HL-60 (cell line): Measurements from ENCODE around the gene DPP10.

Experiments
- DNase-seq, 2 experiments: peaks; one replicate each; pipeline ENCODE4 v3.0.0-alpha.2; 2010 to 2020; ENCODE audit warnings: low read depth in 1 of 2, low spot score in 1 of 2
- H3K27ac ChIP-seq: fragments of 250-450 bp; sonication (Bioruptor Pico); replicated peaks from 2 replicates; pipeline ENCODE4 v1.5.1; 2020; ENCODE audit warnings: mild to moderate bottlenecking, moderate library complexity
- H3K27me3 ChIP-seq: fragments of 250-450 bp; sonication (Bioruptor Pico); 2 replicates; pipeline ENCODE4 v1.5.1; 2021; ENCODE audit warnings: mild to moderate bottlenecking, moderate library complexity; ENCODE audit not compliant: insufficient read depth, poor library complexity, severe bottlenecking
- H3K4me3 ChIP-seq: replicated peaks from 2 replicates; pipeline ENCODE4 v1.5.1; 2011; ENCODE audit warnings: mild to moderate bottlenecking, control low read depth, low read length; ENCODE audit not compliant: insufficient read depth
- GABPA ChIP-seq: IDR thresholded peaks from 2 replicates; pipeline ENCODE4 v1.6.1; 2012; ENCODE audit warnings: low read depth
- POLR2AphosphoS5 ChIP-seq: IDR thresholded peaks from 2 replicates; pipeline ENCODE4 v1.6.1; 2012; ENCODE audit warnings: low read depth
- SPI1 ChIP-seq: IDR thresholded peaks from 2 replicates; pipeline ENCODE4 v1.6.1; 2012; ENCODE audit warnings: low read depth, mild to moderate bottlenecking, borderline replicate concordance
- TF ChIP-seq, protein P1 (sequence below): IDR thresholded peaks from 2 replicates; pipeline ENCODE4 v1.6.1; 2012; ENCODE audit warnings: low read depth; ENCODE audit not compliant: insufficient replicate concordance
- TF ChIP-seq, protein P2 (sequence below): IDR thresholded peaks from one replicate; pipeline ENCODE4 v1.5.1; 2011; ENCODE audit warnings: low read length, control low read depth, inconsistent platforms; ENCODE audit not compliant: insufficient read depth

DPP10 gene

DNA sequence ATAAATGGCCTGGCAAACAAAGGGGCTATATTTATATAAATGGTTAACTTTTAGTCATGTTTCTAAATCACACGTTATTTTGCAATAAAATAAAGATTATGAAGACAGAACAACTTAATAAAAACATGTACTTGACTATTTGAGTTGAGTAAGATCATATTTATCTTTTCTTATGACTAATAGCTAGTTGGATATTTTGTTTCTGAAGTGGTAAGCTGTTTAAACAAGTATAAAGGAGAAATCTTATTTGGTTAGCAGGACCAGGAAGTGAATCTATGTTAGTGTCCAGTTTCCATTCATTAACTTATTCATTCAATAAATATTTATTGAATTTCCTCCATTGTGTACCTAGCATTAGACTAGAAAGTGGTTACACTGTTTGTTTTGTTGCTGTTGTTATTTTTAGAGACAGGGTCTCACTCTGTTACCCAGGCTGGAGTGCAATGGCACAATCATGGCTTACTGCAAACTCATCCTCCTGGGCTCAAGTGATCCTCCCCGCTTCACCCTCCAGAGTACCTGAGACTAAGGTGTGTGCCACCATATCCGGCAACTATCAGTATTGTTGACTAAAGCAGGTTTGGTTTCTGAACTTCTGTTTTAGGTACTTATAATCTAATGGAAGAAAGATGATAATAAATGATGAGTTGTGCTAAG is 312.6 kb downstream of the DPP10 start:
- TF ChIP-seq, protein P1, sequence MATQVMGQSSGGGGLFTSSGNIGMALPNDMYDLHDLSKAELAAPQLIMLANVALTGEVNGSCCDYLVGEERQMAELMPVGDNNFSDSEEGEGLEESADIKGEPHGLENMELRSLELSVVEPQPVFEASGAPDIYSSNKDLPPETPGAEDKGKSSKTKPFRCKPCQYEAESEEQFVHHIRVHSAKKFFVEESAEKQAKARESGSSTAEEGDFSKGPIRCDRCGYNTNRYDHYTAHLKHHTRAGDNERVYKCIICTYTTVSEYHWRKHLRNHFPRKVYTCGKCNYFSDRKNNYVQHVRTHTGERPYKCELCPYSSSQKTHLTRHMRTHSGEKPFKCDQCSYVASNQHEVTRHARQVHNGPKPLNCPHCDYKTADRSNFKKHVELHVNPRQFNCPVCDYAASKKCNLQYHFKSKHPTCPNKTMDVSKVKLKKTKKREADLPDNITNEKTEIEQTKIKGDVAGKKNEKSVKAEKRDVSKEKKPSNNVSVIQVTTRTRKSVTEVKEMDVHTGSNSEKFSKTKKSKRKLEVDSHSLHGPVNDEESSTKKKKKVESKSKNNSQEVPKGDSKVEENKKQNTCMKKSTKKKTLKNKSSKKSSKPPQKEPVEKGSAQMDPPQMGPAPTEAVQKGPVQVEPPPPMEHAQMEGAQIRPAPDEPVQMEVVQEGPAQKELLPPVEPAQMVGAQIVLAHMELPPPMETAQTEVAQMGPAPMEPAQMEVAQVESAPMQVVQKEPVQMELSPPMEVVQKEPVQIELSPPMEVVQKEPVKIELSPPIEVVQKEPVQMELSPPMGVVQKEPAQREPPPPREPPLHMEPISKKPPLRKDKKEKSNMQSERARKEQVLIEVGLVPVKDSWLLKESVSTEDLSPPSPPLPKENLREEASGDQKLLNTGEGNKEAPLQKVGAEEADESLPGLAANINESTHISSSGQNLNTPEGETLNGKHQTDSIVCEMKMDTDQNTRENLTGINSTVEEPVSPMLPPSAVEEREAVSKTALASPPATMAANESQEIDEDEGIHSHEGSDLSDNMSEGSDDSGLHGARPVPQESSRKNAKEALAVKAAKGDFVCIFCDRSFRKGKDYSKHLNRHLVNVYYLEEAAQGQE: no peak
- TF ChIP-seq SPI1: no peak
- TF ChIP-seq GABPA: no peak
- TF ChIP-seq, protein P2, sequence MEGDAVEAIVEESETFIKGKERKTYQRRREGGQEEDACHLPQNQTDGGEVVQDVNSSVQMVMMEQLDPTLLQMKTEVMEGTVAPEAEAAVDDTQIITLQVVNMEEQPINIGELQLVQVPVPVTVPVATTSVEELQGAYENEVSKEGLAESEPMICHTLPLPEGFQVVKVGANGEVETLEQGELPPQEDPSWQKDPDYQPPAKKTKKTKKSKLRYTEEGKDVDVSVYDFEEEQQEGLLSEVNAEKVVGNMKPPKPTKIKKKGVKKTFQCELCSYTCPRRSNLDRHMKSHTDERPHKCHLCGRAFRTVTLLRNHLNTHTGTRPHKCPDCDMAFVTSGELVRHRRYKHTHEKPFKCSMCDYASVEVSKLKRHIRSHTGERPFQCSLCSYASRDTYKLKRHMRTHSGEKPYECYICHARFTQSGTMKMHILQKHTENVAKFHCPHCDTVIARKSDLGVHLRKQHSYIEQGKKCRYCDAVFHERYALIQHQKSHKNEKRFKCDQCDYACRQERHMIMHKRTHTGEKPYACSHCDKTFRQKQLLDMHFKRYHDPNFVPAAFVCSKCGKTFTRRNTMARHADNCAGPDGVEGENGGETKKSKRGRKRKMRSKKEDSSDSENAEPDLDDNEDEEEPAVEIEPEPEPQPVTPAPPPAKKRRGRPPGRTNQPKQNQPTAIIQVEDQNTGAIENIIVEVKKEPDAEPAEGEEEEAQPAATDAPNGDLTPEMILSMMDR: no peak
- no peak for TF ChIP-seq POLR2AphosphoS5
- no peaks in the 10 kb centered on the region for H3K27me3 ChIP-seq
- DNase-seq: no peak
- H3K27ac ChIP-seq: no peak overlapping the region
- H3K4me3 ChIP-seq: no peak overlapping the region

DNA sequence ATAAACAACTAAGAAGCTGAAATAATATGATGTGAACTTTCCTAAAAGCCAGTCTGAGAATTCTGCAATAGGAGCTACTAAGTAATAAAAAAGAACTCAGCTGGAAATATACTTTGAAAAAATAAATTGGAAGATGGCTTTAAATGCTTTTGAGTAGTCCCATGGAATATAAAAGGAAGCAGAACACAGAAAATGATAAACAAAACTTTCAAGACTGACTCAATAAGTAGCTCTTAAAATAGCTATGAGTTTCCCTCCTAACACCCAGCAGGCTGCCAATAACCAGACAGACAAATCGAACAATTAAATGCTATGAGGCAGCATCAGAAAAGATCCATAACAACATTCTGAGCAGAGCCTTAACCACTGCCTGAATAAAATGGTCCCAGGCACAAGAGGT is 319.9 kb downstream of the DPP10 start:
- TF ChIP-seq GABPA (no peak), POLR2AphosphoS5 (no peak)
- TF ChIP-seq, protein P1: no peak
- no peaks in the 10 kb centered on the region for H3K27me3 ChIP-seq
- no peak overlapping the region for H3K27ac ChIP-seq
- H3K4me3 ChIP-seq: no peak overlapping the region
- DNase-seq: no peak

DNA sequence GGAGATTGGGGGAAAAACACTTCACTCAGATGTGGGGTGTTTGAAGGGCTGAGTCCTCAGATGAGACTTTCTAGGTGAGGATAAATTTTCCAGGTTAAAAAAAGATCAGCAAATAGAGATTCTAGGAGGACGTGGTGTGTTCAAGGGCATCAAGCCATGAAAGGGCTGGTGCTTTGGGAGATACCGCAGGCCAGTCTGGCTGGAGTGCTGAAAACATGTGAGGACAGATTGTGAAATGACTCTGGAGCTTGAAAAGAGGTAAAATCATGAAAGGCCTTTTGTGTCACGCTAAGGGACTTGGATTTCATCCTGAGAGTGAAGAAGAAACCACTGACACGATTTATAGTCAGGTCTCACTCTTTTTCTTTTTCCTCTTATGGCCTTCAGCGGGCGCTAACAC is 320.5 kb downstream of the DPP10 start:
- H3K27ac ChIP-seq: no peak overlapping the region
- no peak for DNase-seq
- TF ChIP-seq, protein P2: no peak
- no peak for TF ChIP-seq GABPA
- TF ChIP-seq SPI1: no peak
- no peak for TF ChIP-seq POLR2AphosphoS5
- TF ChIP-seq, protein P1: no peak
- H3K4me3 ChIP-seq: no peak overlapping the region
- H3K27me3 ChIP-seq: no peaks in the 10 kb centered on the region

DNA sequence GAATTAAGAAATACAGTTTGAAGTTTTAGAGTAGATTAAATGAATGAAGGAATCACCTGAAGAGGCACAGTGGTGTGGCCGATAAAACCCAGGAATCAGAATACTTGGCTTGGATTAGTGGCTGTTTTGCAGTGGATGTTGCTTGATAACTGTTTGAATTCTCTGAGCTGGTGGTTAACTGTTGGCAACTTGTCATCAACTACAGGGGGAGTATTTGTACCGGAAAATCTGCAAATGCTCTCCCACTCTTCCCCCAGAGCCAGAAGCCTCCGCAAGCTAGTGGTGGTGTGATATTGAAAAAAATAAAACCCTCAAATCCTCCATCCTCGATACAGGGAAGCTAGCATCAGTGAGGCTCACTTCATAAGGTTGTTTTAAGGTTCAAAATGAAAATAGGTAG is 326.7 kb downstream of the DPP10 start:
- H3K4me3 ChIP-seq: no peak overlapping the region
- H3K27me3 ChIP-seq: no peaks in the 10 kb centered on the region
- TF ChIP-seq POLR2AphosphoS5: no peak
- no peak for TF ChIP-seq SPI1
- TF ChIP-seq, protein P2: no peak
- no peak for TF ChIP-seq GABPA
- TF ChIP-seq, protein P1: no peak
- DNase-seq: no peak
- H3K27ac ChIP-seq: no peak overlapping the region
